Measurements from ENCODE around the gene KDM4D. TPM values are rescaled to one million over a fixed set of nuclear protein-coding genes. Genes with fewer than 3 reads are reported as not detected.

KDM4D gene
- under 1 TPM; 0.16 to 0.88 (median 0.46) TPM for total RNA-seq

DNA sequence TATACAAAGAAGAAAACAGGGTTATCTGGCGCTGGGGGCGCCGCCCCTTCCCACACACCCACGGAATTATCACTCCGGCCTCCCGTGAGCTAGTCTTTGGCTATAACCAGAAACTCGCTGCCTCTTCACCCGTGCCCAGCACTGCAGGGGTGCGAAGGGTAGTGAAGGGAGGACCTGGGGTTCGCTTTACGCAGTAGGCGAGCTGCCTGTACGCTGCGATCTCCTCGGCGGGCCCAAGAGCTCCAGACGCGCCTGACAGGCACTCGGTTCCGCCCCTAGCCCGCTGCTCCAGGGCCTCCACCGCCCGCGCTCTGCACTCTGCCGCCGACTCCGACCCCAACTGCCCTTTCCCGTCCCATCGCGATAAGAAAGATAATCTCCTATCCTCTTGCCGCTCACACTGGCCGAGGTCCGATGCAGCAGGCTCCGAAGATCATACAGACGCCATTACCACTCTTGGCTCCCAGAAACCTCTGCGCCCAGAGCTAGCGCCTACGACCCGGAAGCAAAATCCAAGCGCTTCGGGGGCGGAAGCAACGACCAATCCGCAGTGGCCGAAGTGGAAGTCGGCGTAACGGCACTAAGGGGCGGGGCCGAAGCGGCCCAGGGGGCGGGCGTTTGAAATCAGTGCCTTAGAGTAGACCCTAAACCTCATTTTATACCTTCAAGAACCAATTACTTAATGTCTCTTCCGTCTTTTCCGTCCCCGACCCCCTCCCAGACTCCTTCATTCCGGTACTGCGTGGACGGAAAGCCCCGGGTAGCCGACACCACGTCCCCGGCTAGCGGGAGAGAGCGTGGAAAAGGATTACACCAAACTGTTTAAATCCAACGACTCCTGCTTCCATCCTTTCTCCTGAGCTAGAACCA is at the start of gene KDM4D, which contains the start of gene CWC15:
KDM4D (plus strand) TSS at position 611 of the 870 bp plus-strand sequence. CDS start 23,664 bp downstream, outside the sequence.
CWC15 (minus strand) TSS at position 458 of the 870 bp plus-strand sequence. CDS start 1,371 bp downstream, outside the sequence.
- TF ChIP-seq CTCF (IDR thresholded peaks at IDR 0.05; ENCODE audit: low read depth): no peak

- TF ChIP-seq CTCF (IDR thresholded peaks at IDR 0.05; ENCODE audit: low read depth): no peak
These were observed 49.3 kb upstream of the KDM4D start for GRCh38 chr11:94924171-94924572.

DNA sequence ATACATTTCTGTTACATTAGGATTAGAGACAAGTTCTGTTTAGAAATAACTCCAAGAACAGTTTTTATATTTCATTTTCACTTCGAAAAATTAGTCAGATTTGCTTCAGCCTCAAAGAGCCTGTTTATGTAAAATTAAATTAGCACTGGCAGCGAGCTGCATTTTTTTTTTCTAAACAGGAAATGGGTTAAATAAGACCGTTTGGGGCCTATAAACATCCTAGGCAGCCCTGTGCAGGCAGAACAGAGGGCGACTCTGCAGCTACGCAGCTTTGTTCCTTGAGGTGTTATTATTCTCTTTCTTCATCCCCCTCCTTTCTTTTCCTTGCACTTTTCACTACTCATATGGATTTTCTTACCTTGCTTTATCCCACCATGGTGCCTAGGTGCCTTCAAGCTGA is 48.9 kb upstream of the KDM4D start:
- no peak for TF ChIP-seq CTCF (IDR thresholded peaks at IDR 0.05; ENCODE audit: low read depth)

- no peak for TF ChIP-seq CTCF (IDR thresholded peaks at IDR 0.05; ENCODE audit: low read depth)
These were observed 47.9 kb upstream of the KDM4D start for GRCh38 chr11:94925422-94926270.

DNA sequence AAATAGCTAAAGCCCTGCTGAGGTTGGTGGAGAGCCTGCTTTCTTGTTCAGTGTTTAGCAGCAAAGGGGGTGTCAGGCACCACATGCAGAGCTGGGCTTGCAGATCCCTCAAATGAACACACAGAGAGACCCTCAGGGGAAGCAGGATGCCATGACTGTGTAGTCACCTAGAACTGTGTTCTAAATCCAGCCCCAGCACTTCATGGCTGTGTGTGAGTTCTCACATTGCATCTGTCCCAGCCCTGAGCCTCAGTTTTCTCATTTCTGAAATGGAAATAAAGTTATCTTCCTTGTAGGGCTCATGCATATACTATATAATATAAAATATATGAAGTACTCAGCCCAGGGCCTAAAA is 47.3 kb upstream of the KDM4D start:
- no peak for TF ChIP-seq CTCF (IDR thresholded peaks at IDR 0.05; ENCODE audit: low read depth)

- TF ChIP-seq CTCF (IDR thresholded peaks at IDR 0.05; ENCODE audit: low read depth): no peak
These were observed 46.7 kb upstream of the KDM4D start for GRCh38 chr11:94926698-94927237.

Measured in subcutaneous adipose tissue (tissue), 4 donors.